ENCODE measurements around the gene HS3ST3A1.

The HS3ST3A1 gene

GRCh38 chr17:13619462-13619861 lies 17.7 kb upstream of the HS3ST3A1 start:
- no peak for TF ChIP-seq ZNF274 (IDR thresholded peaks at IDR 0.05; ENCODE audit: low read depth, low read length)

GRCh38 chr17:13616031-13616430 lies 14.3 kb upstream of the HS3ST3A1 start:
- no peak for TF ChIP-seq ZNF274 (IDR thresholded peaks at IDR 0.05; ENCODE audit: low read depth, low read length)
- no peak overlapping the region for H3K4me3 ChIP-seq (ENCODE audit: low read length)

More at GRCh38 chr17:13619462-13619861, 17.7 kb upstream of the HS3ST3A1 start:
- no peak overlapping the region for H3K4me3 ChIP-seq (ENCODE audit: low read length)

GRCh38 chr17:13609941-13610340 lies 8.2 kb upstream of the HS3ST3A1 start:
- no peak for TF ChIP-seq ZNF274 (IDR thresholded peaks at IDR 0.05; ENCODE audit: low read depth, low read length)
- no peak overlapping the region for H3K4me3 ChIP-seq (ENCODE audit: low read length)

- no peak overlapping the region for H3K4me3 ChIP-seq (ENCODE audit: low read length)
Observed at GRCh38 chr17:13601322-13601775, 380 bp downstream of the HS3ST3A1 start.

GRCh38 chr17:13600475-13601321 lies 1.0 kb downstream of the HS3ST3A1 start:
- no peak overlapping the region; the same call in 1 of the 2 replicates for H3K4me3 ChIP-seq (ENCODE audit: low read length)

More at GRCh38 chr17:13601322-13601775, 380 bp downstream of the HS3ST3A1 start:
- no peak for TF ChIP-seq ZNF274 (IDR thresholded peaks at IDR 0.05; ENCODE audit: low read depth, low read length)

GRCh38 chr17:13599864-13600263 lies 1.9 kb downstream of the HS3ST3A1 start:
- H3K4me3 ChIP-seq (ENCODE audit: low read length): no peak overlapping the region; the same call in 1 of the 2 replicates

More at GRCh38 chr17:13600475-13601321, 1.0 kb downstream of the HS3ST3A1 start:
- no peak for TF ChIP-seq ZNF274 (IDR thresholded peaks at IDR 0.05; ENCODE audit: low read depth, low read length)

GRCh38 chr17:13599168-13599577 lies 2.6 kb downstream of the HS3ST3A1 start:
- no peak overlapping the region; the same call in 1 of the 2 replicates for H3K4me3 ChIP-seq (ENCODE audit: low read length)
- no peak for TF ChIP-seq ZNF274 (IDR thresholded peaks at IDR 0.05; ENCODE audit: low read depth, low read length)

More at GRCh38 chr17:13599864-13600263, 1.9 kb downstream of the HS3ST3A1 start:
- no peak for TF ChIP-seq ZNF274 (IDR thresholded peaks at IDR 0.05; ENCODE audit: low read depth, low read length)

GRCh38 chr17:13598353-13599167 lies 3.2 kb downstream of the HS3ST3A1 start:
- TF ChIP-seq ZNF274 (IDR thresholded peaks at IDR 0.05; ENCODE audit: low read depth, low read length): no peak
- no peak overlapping the region; the same call in 1 of the 2 replicates for H3K4me3 ChIP-seq (ENCODE audit: low read length)

GRCh38 chr17:13597723-13598347 lies 3.9 kb downstream of the HS3ST3A1 start:
- H3K4me3 ChIP-seq (ENCODE audit: low read length): no peak overlapping the region
- no peak for TF ChIP-seq ZNF274 (IDR thresholded peaks at IDR 0.05; ENCODE audit: low read depth, low read length)

GRCh38 chr17:13596241-13596923 lies 5.3 kb downstream of the HS3ST3A1 start:
- H3K4me3 ChIP-seq (ENCODE audit: low read length): no peak overlapping the region
- no peak for TF ChIP-seq ZNF274 (IDR thresholded peaks at IDR 0.05; ENCODE audit: low read depth, low read length)

GRCh38 chr17:13595599-13595899 lies 6.2 kb downstream of the HS3ST3A1 start:
- no peak overlapping the region for H3K4me3 ChIP-seq (ENCODE audit: low read length)

GRCh38 chr17:13594762-13595598 lies 6.7 kb downstream of the HS3ST3A1 start:
- no peak for TF ChIP-seq ZNF274 (IDR thresholded peaks at IDR 0.05; ENCODE audit: low read depth, low read length)
- H3K4me3 ChIP-seq (ENCODE audit: low read length): no peak overlapping the region

More at GRCh38 chr17:13595599-13595899, 6.2 kb downstream of the HS3ST3A1 start:
- TF ChIP-seq ZNF274 (IDR thresholded peaks at IDR 0.05; ENCODE audit: low read depth, low read length): no peak

GRCh38 chr17:13594310-13594709 lies 7.4 kb downstream of the HS3ST3A1 start:
- H3K4me3 ChIP-seq (ENCODE audit: low read length): no peak overlapping the region
- TF ChIP-seq ZNF274 (IDR thresholded peaks at IDR 0.05; ENCODE audit: low read depth, low read length): no peak
